ENCODE measurements around the gene CBLC.

DNA sequence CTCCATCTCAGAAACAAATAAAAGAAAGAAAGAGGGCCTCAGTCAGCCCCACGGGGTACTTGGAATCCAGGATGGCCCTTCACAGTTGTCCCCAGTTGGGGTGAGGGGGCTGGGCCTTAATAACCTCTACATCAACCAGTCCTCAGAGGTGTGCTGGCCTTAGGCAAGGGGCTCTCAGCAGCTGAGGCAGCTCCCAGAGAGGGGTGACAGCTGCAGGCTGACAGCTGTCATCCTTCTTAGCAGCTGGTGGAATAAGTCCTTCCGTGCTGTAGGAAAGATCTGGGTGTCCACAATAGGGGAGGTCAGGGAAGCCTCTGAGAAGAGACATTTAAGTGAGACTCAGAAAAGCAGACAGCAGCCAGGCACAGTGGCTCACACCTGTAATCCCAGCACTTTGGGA is 38.6 kb downstream of the CBLC start:
- no peak for TF ChIP-seq CTCF (IDR thresholded peaks at IDR 0.05; ENCODE audit: poor library complexity, severe bottlenecking)
- TF ChIP-seq EP300 (conservative IDR thresholded peaks at IDR 0.05; ENCODE audit: poor library complexity, severe bottlenecking): no peak

Data from neural cell (in vitro differentiated cells).